ENCODE measurements around the gene EFHC1. TPM values are rescaled to one million over a fixed set of nuclear protein-coding genes. Genes with fewer than 3 reads are reported as not detected.

Gene EFHC1
- total and polyA plus RNA-seq, 2 of the 13 experiments (the other 11 are each of a cell fraction or from before 2014, with no cell fraction given): 23.4 to 29.5 TPM

GRCh38 chr6:52566853-52567279 lies 146.7 kb downstream of the EFHC1 start (continued):
- TF ChIP-seq ZNF383 (CRISPR knock-in tag; IDR thresholded peaks at IDR 0.05; ENCODE audit: borderline replicate concordance) (no peak), KLF15 (CRISPR knock-in tag; IDR thresholded peaks at IDR 0.05; ENCODE audit: borderline replicate concordance) (no peak), ZNF3 (CRISPR knock-in tag; IDR thresholded peaks at IDR 0.05) (no peak), ZNF143 (CRISPR knock-in tag; IDR thresholded peaks at IDR 0.05) (no peak), ZNF660 (CRISPR knock-in tag; IDR thresholded peaks at IDR 0.05; ENCODE audit: borderline replicate concordance, low read depth) (no peak), RBAK (CRISPR knock-in tag; IDR thresholded peaks at IDR 0.05) (no peak), PATZ1 (CRISPR knock-in tag; IDR thresholded peaks at IDR 0.05) (peak; percentile 23; the same call in 1 of the 2 replicates), SOX13 (IDR thresholded peaks at IDR 0.05) (no peak), SOX13 (CRISPR knock-in tag; conservative IDR thresholded peaks at IDR 0.05 in 1 of 2, IDR thresholded peaks at IDR 0.05 in 1 of 2) (peak in 1 of 2 experiments; percentile 23; a peak in 1 of 4 replicates), GATAD2A (CRISPR knock-in tag; IDR thresholded peaks at IDR 0.05) (no peak), ZNF12 (CRISPR knock-in tag; IDR thresholded peaks at IDR 0.05) (no peak), ZNF501 (CRISPR knock-in tag; IDR thresholded peaks at IDR 0.05) (no peak), ZKSCAN5 (CRISPR knock-in tag; IDR thresholded peaks at IDR 0.05) (no peak), TGIF2 (CRISPR knock-in tag; IDR thresholded peaks at IDR 0.05) (no peak), TCF7 (IDR thresholded peaks at IDR 0.05; ENCODE audit: low read depth) (no peak), ZNF10 (CRISPR knock-in tag; IDR thresholded peaks at IDR 0.05; ENCODE audit: borderline replicate concordance, low read depth) (no peak), ZNF33B (CRISPR knock-in tag; IDR thresholded peaks at IDR 0.05) (no peak), ZNF431 (CRISPR knock-in tag; IDR thresholded peaks at IDR 0.05; ENCODE audit: borderline replicate concordance, low read depth) (no peak), HOXD1 (CRISPR knock-in tag; IDR thresholded peaks at IDR 0.05) (no peak), CSRNP1 (CRISPR knock-in tag; IDR thresholded peaks at IDR 0.05) (no peak), ZBTB7B (CRISPR knock-in tag; IDR thresholded peaks at IDR 0.05) (no peak), ZNF747 (CRISPR knock-in tag; IDR thresholded peaks at IDR 0.05; ENCODE audit: borderline replicate concordance) (no peak), ZNF792 (CRISPR knock-in tag; IDR thresholded peaks at IDR 0.05) (0 out of 2 replicates have a peak, but pooled peaks have one; percentile 9), TEAD2 (CRISPR knock-in tag; IDR thresholded peaks at IDR 0.05) (no peak), ZNF441 (CRISPR knock-in tag; IDR thresholded peaks at IDR 0.05; ENCODE audit: borderline replicate concordance) (peak; percentile 66), ZNF550 (CRISPR knock-in tag; IDR thresholded peaks at IDR 0.05; ENCODE audit: borderline replicate concordance) (no peak), GABPB1 (CRISPR knock-in tag; IDR thresholded peaks at IDR 0.05) (no peak), ZNF292 (CRISPR knock-in tag; IDR thresholded peaks at IDR 0.05; ENCODE audit: borderline replicate concordance, low read depth) (no peak; the same call in 1 of the 2 replicates)
- TF ChIP-seq, protein P1, sequence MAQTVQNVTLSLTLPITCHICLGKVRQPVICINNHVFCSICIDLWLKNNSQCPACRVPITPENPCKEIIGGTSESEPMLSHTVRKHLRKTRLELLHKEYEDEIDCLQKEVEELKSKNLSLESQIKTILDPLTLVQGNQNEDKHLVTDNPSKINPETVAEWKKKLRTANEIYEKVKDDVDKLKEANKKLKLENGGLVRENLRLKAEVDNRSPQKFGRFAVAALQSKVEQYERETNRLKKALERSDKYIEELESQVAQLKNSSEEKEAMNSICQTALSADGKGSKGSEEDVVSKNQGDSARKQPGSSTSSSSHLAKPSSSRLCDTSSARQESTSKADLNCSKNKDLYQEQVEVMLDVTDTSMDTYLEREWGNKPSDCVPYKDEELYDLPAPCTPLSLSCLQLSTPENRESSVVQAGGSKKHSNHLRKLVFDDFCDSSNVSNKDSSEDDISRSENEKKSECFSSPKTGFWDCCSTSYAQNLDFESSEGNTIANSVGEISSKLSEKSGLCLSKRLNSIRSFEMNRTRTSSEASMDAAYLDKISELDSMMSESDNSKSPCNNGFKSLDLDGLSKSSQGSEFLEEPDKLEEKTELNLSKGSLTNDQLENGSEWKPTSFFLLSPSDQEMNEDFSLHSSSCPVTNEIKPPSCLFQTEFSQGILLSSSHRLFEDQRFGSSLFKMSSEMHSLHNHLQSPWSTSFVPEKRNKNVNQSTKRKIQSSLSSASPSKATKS (CRISPR knock-in tag; IDR thresholded peaks at IDR 0.05): no peak
